Activated T-cell treated with anti-CD3 and anti-CD28 coated beads, Interleukin-2, amount 50 U/mL, for 48 hours (primary cell): ENCODE data around the gene RTN4RL2.
A peak's percentile ranks its signal among the peaks of the same experiment; 100 is the strongest.
"Not testable (repeated sequence)": the region's sequence is repeated elsewhere in the genome, so short reads cannot be mapped to it uniquely, and the experiment has no call there.

Experiments
- DNase-seq, 2 experiments: peaks; one replicate each; pipeline ENCODE4 v3.0.0-alpha.2; 2020

The RTN4RL2 gene

GRCh38 chr11:57434640-57435546, 25.4 kb upstream of the RTN4RL2 start:
- no peak for DNase-seq

GRCh38 chr11:57436031-57436430, 24.3 kb upstream of the RTN4RL2 start:
- no peak for DNase-seq

DNA sequence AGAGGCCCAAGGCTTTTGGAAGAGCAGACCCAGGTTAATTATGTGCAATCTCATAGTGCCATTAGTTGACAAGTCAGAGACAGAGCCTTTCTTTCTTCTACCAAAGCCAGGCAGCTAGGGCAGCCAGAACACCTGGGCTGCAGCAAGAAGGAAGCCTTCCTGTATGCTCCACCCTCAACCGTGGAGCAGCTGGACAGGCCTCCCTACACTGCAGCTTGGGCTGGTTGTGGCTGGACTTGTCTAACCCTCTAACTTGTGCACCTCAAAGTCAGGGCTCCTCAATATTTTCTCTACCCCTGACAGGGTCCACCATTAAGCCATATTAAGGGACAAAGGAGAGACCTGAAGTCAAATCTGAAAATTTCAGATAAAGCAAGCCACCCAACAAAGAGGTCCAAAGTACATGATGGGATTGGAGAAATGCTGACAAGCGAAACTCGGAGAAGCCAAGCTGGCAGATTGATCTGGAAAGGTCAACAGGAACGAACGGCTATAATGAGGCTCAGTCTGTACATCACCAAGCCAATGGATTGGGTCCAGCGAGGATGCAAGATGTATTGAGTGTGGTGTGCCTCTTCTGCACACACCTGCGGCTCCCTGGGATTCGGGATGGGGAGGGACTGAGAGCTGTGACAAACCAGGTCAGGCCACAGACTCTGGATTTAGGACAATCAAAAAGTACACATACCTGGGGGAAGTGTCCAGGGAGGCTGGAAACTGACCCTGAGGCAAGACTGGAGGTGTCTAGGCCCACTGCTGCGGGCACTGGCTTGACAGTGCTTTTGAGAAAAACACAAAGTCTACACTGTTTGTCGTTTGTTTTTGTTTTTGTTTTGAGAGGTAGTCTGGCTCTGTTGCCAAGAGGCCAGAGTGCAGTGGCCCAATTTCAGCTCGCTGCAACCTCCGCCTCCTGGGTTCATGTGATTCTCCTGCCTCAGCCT, 21.7 kb upstream of the RTN4RL2 start:
- no peak for DNase-seq

GRCh38 chr11:57439786-57440185, 20.5 kb upstream of the RTN4RL2 start:
- DNase-seq = no peak

DNA sequence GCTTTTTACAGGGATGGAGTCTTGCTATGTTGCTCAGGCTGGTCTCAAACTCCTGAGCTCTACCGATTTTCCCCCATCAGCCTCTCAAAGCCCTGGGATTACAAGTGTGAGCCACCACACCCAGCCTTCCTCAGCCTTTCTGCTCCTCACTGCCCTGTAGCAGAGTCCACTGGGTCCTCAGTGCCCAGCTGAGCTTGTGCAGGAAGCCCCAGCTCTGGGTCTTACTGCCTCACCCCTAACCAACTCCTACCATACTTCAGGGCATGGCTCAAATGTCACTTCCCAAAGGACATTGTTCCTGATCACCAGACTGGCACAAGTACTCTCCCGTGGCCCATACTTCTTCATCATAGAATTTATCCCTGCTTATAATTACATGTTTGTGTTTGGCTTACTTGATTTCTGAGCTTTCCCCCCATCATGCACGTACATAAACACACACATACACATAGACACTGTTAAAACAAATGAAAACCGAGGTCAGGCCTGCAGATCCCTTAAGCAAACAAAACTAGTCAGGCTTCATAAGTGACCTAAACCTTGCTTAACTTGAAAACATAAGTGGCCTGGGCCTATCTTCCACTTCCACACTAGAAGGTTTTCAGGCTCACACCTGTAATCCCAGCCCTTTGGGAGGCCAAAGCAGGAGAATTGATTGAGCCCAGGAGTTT, 19.4 kb upstream of the RTN4RL2 start:
- DNase-seq = no peak

GRCh38 chr11:57444362-57445121, 15.8 kb upstream of the RTN4RL2 start:
- no peak for DNase-seq

- not testable (repeated sequence) for DNase-seq
Measured at GRCh38 chr11:57445122-57445394, 15.3 kb upstream of the RTN4RL2 start.

- DNase-seq = no peak
Measured at GRCh38 chr11:57446055-57446454, 14.3 kb upstream of the RTN4RL2 start.

DNA sequence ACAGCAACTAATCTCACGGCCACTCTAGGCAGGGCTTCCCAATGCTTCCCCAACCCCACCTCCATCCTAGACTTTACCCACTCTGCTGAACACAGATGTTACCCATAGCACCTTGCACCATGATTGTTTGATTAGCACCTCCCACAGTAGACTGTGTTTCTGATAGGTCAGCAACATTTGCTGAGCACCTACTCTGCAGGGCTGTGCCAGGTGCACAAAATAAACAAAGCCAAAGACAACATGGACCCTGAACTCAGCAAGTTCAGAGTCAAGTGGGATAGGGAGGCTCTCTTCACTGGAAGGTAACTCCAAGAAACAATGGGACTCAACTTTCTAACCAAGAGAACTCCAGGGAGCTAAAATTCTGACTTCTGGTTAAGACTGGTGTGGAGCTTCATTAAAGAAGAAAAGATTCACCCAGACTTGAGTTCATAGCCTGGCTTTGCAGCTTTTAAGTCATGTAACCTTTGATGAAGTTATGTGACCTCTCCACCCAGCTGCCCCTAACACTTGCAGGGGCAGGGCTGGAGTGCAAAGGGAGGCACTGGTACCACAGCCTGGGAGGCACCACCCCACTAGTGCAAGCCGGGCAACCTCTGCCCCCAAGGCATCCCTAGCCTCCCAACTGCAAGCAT, 6.7 kb upstream of the RTN4RL2 start:
- DNase-seq = no peak

DNA sequence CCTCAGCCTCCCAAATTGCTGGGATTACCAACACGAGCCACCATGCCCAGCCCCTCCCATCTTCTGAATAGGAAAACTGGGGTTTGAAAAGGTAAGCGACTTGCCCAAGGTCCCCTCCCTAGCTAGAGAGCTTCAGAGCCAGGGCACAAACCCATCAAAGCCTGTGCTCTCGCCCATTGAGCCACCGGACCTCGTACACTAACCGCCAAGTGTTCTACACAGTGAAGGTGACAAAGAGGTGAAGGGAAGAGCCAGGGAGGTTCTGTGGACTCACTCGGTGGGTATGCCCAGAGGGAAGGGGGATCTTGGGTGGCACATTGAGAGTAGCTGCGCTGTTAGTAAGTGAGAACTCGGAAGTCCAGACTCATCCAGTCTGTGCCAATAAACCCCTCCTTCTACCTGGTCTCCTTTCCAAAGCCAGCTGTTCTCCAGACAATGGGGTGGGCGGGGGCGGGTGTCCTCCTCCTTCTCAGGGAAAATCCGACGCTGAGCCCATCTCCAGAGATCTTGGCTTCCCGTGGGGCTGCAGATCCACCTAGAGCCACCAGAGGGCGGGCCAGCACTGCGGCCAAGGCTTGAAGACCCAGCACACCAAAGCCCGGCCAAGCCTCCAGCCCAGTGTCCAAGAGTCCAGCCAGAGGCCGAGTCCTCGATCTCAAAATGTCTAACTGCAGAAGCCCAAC, 3.2 kb upstream of the RTN4RL2 start:
- peak; percentile 86 to 88 for DNase-seq

GRCh38 chr11:57457643-57458023, 2.7 kb upstream of the RTN4RL2 start:
- no peak for DNase-seq

- peak in 1 of 2 experiments; percentile 64 for DNase-seq
Measured at GRCh38 chr11:57458060-57458409, 2.3 kb upstream of the RTN4RL2 start.

DNA sequence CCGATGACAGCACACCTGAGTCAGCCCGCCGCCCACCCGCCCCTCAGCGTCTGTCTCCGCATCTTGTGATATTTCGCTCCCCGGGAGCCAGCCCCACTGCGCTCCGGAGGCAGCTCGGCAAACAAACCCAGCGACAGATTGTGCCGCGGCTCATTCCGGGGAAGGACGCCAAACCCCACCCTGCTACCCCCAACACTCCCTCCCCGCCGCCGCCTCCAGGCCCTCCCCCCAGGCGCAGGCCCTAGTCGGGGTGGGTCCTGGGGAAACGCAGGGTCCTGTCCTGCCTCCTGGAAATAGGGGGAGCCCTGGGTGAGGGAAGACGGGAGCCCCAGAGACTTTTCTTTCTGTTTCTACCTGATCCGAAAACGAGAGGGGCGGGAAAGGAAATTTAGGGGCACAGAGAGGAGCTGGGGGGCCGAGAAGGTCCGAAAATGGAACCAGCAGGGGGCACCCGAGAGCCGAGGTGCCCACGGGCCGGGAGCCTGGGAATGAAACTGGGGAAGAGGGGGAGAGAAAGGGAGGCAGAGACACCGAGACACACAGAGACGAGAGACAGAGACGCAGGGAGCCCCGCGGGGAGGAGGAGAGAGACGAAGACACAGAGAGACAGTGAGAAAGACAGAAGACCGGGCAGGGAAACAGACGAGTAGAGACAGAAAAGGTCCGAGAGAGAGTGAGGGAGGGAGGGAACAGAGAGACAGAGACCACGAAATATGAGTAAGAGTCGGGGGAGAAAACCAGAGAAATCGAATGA, 1.7 kb upstream of the RTN4RL2 start:
- peak; percentile 67 to 73 for DNase-seq

DNA sequence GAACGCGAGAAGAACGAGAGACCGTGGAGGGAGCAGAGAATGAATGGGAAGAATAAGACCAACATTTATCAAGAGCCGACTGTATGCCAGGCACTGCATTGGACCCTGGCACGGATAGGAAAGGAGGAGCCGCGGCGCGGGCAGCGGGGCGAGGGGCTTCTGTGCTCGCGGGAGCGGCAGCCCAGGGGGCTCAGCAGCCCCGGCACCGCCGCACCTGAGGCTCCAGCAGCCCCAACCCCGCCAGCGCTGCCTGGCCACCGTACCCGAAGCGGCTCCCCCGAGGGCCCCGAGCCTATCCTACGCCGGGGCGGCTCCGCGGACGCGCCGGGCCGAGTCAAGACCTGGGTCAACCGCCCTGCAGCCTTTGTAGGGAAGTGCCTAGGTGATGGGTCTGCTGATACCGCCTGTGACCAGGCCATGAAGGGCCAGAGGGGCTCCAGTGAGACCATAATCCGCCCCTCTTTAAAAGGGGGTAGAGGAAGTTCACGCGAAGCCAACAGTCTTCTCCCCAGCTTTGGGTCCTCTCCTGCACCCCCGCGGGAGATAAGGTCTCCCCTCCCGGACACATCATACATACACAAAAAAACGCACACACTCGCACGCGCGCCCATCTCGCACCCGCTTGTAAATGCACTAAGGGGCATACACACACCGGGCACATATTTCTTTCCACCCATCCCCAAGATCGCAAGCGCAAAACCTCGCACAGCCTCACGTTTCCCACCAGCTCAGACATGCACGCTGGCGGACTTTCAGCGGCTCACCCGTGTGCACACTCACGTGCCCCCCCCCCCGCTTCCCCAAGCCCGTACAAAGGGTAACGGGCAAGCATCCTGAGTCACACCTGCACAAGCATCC, 935 bp upstream of the RTN4RL2 start:
- peak; percentile 51 for DNase-seq

- DNase-seq = peak in 1 of 2 experiments; percentile 33
Measured at GRCh38 chr11:57460758-57461749, 726 bp downstream of the RTN4RL2 start.

GRCh38 chr11:57461841-57462489, 1.6 kb downstream of the RTN4RL2 start:
- no peak for DNase-seq

DNA sequence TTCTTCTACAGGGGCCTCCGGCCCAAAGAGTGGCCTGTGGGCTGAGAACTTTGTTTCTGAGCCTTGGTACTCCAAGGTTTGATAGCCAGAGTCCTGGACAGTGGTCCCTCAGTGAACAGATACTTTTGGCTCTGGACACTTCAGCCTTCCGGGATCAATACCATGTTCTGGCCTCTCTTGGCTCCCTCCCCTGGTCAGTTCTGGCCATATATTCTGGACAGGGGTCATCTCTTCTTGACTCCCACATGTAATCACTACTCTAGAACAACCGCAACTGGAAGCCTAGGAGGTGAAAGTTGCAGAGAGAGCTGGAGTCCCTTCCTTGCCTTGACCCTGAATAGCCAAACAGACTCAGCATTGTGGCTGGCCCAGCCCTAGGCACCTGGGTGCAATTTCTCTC, 2.3 kb downstream of the RTN4RL2 start:
- no peak for DNase-seq
